GM18867 (cell line): ENCODE results near the gene RASSF6.
"Not testable (repeated sequence)": the region's sequence is repeated elsewhere in the genome, so short reads cannot be mapped to it uniquely, and the experiment has no call there.

Experiments
- ATAC-seq: cut with Tn5 transposase; IDR thresholded peaks from one replicate; pipeline ENCODE4 v1.9.1; 2021; ENCODE audit warnings: mild to moderate bottlenecking, moderate library complexity; ENCODE audit not compliant: unreplicated experiment

RASSF6 gene, protein sequence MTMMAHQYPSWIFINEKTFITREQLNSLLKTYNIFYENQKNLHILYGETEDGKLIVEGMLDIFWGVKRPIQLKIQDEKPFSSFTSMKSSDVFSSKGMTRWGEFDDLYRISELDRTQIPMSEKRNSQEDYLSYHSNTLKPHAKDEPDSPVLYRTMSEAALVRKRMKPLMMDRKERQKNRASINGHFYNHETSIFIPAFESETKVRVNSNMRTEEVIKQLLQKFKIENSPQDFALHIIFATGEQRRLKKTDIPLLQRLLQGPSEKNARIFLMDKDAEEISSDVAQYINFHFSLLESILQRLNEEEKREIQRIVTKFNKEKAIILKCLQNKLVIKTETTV

DNA sequence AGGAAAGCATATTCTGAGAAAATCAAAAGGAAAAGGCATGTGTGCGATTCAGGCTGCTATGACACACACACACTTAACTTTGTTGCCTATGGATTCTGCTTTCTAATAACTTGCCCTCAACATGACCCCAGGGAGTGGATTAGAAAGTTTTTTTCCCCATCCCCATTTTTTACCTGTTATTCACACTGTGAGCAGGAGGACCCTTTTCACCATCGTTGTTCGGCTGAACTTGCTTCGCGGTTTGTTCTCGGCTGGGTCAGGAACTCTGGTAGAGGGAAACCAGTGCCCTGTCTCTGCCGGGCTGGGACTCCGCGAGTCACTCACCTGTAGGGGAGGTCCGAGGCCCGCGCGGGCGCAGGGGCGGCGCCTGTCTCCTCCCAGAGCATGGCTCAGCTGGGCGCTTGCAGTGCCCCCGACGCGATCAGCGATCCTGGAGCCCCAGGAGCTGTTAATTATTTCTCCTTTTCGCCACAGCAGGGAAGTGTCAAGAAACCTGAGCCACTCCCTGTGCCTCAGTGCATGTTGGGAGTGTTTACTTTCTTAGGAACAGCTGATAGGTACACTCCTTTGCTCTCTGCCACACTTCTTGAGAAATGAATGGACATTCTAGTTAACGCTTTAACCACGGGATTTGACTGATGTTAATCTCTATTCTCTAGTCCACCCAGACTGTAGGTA lies at the start of gene RASSF6:
TSS of gene RASSF6 (minus strand) at position 322 of the 678 bp plus-strand sequence. CDS start 8,641 bp downstream, outside the sequence.
- ATAC-seq, result peak; percentile 93

DNA sequence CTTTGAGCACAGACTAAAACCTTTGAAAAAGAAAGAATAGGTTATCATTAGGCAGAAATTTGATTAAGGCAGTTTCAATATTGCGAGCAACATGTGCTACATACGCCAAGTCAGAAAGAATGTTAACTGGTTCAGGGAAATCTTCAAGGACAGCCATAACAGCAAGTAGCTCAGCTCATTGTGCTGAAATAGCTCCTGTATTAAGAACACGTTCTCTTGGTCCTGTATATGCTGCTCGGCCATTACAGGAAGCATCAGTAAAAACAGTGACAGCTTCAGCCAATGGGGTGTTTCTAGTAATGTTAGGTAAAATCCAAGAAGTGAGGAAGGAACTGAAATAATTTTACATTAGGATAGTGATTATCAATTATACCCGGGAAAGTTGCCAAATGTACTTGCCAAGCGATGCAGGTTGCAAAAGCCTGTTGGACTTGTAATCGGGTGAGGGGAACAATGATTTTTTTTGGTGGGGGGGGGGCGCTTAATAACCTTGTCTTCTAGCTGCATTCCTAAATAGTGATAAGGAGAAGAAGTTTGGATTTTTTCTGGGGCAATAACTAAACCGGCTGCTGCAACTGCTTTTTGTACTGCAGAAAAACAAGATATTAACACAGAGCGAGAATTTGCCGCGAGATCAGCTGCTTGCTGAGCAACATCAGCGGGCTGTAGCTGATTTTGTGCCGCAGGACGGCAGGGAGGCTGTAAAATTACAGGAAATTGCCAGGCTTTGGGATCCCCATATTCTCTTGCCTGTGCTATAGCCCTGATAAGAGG lies 49.4 kb upstream of the RASSF6 start:
- no peak for ATAC-seq

DNA sequence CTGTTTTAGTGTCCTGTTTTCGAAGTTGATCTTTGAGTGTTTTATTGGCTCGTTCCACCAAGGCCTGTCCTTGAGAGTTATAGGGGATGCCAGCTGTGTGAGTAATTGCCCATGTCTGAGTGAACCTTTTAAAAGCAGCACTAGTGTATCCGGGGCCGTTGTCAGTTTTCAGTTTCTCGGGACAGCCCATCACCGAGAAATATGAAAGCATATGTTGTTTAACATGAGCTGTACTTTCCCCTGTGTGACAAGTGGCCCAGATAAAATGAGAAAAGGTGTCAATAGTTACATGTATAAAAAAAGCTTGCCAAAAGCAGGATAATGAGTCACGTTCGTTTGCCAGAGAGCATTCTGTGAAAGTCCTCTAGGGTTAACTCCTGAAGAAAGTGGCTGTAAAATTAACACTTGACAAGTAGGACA lies 48.6 kb upstream of the RASSF6 start:
- peak; percentile 82 for ATAC-seq

DNA sequence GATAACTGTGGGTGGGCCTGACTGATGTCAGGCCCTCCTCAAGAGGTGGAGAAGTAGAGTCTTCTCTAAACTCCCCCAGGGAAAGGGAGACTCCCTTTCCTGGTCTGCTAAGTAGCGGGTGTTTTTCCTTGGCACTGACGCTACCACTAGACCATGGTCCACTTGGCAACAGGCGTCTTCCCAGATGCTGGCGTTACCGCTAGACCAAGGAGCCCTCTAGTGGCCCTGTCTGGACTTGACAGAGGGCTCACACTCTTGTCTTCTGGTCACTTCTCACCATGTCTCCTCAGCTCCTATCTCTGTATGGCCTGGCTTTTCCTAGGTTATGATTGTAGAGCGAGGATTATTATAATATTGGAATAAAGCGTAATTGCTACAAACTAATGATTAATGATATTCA lies 45.7 kb upstream of the RASSF6 start:
- ATAC-seq, result not testable (repeated sequence)

DNA sequence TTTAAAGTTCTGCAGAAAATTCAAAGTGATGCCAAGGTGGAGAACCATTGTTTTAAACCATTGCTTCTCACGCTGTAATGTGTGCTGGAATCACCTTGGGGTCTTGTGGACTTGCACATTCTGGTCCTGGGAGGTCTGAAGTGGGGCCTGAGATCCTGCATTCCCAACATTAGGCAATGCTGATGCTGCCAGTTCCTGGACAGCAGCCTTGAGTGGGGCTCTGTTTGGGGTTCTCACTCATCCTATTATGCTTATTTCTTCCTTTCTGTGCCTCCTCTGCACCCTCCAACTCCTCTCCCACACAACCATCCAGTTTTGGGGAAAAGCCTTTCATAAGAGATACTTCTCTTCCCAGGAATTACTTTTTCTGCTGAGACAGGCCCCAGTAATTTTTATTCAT lies 44.2 kb upstream of the RASSF6 start:
- ATAC-seq, result no peak

DNA sequence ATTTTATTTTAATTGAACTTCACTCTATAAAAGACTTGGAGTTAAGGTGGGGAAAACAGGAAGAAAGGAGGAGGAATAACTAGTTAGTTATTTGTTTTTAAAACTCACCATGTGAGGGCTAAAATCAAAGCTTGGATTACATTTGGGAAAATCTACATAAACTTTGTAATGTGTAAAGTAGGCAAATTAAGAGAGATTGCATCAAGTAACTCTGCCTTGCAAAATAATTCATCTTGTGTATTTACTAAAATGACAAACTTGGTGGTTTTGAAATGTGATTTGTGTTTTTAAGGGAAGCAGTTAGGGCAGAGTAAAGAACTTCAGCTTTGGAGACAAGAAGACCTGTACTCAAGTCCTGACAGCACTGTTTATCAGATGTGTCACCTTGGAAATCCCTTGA lies 43.3 kb upstream of the RASSF6 start:
- no peak for ATAC-seq

DNA sequence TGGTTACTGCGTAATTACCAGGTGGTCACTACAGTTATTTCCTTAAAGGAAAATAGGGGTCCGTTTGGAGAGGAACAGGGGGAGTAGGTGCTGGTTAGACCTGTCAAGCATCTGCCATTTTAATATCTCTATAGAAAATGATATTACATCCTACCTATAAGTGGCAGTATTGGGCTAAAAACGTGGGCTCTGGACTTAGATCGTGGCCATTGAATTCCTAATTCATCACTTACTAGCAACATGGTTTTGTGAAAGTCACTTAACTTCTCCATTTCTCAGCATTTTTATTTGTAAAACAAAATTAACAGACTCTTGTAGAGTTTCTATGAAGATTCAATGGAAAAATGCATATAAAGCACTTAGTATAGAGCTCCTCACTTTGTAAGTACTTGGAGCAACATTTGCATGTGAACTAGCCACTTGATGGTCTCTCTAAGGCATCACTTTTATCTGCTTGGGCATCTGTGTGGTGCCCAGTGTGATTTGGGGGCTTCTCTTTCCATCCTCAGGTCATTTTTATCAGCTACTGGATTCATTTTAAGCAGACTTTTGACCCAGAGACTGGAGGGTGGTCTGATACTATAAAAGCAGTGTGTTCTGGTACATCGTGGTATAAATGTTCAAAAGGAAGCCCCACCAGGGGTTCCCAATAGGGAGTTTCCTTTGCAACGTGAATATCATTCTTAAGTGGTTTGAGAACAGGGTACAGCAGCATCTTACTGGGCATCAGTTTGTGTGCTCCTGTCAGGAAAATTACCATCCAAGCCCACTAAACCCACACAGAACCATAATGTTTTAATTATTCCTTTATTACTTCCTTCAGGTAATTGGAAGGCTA lies 42.7 kb upstream of the RASSF6 start:
- peak; percentile 94 for ATAC-seq

DNA sequence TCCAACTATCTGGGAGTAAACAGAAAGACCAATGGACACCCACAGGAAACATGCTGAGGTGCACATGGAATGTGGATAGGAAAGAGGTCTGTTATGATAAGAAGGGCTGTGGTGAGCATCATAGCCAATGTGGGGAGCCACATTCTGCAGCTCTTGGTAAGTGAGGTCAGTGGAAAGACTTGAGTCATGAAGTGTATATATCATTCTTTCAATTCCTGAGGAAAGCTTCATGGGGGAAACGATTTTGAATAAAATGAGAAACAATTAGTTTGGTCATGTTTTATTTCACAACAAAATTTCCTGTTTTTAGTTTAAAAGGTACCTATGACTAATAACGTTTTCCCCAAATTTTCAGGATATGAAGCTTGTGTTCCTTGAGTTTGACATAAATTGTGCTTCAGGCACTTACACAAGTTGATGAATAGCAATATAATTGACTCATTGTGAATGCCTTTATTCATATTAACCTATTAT lies 41.4 kb upstream of the RASSF6 start:
- no peak for ATAC-seq

DNA sequence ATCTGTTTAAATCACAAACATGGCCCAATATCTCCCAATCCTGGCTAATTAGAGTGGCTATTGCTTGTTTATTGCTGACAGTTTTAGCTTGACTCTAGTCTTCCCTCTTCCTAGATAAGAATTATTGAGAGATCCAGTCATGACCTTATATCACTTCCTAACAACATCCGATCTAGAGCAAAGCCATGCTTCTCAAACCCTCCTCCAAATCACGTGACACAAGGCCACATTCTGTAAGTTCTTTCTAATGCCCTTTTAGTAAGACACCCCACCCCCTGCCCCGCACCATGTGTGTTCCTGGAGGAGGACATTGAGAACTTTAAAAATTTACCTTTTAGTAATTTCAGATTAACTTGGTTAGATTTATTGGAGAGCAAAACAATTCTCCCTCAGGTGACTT lies 40.6 kb upstream of the RASSF6 start:
- ATAC-seq, result no peak

DNA sequence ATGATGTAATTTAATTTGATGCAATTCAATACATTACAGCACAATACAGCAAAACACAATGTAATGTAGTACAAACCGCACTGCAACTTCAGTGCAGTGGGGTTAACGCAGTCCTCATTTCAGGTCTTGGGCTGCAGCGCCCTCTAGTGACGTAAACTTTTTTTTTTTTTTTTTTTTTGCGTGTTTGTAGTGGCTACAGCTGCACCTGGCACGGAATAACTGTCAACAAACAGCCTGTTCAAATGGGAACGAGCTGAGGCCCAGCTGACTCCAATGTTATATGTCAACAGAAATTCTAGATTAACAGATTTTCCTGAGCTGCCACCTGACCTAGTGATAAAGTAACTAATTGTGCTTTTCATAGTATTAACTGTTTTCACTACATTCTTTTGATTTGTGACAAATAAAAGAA lies 33.5 kb upstream of the RASSF6 start:
- ATAC-seq, result peak; percentile 64

DNA sequence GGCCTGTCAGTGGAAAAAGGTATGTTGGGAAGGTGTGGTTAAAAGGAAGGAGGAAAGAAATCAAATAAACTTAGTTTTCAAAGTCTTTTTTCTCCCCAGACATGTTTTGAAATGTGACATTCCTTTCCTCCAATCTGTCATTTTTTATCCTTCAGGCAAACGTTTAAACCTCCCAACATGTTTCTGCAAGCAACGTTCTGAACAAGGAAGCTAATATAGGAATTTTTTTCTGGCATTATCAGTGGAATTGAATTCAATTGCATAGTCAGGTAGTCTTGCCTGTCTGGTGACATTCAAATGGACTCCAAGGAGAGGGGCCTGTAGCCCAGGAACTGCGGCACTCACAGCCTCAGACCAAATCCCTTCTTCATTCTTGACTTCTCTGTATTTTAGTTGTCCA lies 30.0 kb upstream of the RASSF6 start:
- no peak for ATAC-seq

DNA sequence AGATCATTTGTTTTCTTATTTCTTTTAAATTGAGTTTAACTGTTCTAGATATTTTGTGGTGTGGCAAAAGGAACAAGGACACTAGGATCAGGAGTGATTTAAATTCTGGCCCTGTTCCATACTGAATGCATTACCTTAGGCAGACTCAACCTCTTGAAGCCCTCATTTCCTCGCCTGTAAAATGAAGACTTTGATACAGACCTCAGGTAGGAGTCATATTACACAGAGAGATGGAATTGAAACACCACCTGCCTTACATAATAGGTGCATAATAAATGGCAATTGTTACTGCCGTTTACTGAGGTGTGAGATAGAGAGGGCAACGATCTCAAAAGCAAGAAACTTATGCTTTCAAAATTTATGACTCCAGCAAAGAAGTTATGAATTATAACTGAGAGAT lies 28.2 kb upstream of the RASSF6 start:
- ATAC-seq, result no peak

DNA sequence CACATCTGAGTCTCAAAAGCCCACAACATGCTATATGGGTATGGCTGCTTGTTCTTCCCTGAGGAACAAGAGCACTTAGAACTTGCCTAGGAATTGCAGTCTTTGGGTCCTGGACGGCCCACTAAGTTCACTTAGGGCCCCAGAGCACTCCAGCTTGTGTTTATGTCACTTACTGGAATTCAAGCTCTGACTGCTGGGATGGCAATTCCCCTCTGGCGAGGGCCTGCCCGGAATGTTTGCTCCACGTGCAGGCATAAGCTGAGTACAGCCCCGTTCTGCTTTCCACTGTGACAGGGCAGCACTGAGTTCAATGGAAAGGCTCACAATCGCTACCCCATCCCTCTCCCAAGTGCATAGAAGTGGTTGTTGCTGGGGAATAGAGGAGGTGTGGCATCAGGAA lies 25.9 kb upstream of the RASSF6 start:
- no peak for ATAC-seq

DNA sequence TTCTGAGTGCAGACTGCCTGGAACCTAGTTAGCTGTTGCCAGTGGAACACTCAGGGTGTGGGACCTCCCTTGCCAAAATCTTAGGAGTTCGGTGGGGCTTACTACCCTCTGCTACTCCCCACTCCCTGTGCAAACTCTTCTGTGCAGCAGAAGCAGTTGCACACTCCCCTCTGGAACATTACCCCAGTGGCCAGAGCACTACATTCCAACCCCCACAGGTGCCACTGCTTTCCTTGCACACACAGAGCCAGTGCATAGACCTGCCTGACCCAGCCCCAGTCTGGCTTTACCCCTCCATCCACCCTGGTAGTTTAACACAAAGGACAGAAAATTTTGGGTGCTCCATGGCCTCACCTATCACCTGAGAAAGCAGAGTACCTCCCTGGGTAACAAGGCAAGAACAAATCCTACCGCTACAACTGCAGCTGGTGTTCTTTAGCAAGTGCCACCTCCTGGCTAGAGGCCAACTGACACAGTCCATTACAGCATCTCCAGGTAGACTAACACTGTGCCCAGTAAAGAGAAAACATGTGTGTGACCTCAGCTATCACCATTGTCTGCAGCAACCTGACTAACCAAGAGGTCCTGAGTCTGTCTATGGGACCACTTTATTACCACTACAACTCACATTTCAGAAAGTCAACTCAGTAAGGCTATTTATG lies 11.5 kb upstream of the RASSF6 start:
- no peak for ATAC-seq

DNA sequence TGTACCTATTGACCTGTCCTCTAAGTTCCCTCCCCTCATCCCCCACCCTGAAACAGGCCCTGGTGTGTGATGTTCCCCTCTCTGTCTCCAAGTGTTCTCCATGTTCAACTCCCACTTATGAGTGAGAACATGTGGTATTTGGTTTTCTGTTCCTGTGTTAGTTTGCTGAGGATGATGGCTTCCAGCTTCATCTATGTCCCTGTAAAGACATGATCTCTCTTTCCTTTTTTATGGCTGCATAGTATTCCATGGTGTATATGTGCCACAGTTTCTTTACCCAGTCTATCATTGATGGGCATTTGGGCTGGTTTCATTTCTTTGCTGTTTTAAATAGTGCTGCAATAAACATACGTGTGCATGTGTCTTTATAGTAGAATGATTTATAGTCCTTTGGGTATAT lies 8.6 kb upstream of the RASSF6 start:
- not testable (repeated sequence) for ATAC-seq

DNA sequence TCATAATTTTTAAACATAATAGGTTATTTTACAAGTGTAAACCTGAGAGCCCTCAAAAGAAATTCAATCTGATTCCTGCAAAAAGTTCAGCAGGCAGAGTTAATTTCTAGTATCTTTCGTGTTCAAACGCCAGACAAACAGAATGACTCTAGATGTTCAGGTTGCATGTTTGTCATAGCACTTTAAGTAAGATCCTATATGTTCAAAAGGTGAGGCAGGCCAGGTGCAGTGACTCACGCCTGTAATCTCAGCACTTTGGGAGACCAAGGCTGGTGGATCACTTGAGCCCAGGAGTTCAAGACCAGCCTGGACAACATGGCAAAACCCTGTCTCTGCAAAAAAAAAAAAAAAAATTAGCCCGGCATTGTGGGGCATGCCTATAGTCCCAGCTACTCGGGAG lies 1.1 kb upstream of the RASSF6 start:
- no peak for ATAC-seq

DNA sequence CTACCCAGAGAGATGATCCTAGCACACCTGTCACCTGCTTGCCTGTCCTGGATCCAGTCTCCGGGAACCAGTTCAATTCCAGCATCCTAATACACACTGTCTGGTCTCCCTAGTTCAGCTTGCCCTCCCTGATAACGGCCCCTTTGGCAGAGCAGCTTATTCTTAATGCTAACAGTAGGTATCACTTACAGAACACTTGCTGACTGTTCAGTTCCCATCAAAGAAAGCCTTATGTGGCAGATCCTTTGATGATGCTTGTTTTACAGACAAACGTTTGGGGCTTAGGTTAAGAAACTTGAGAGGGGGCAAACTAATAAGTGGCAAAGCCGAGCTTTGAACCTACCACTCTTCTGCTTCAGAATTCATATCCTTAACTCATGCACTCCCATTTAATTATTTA lies 890 bp downstream of the RASSF6 start:
- no peak for ATAC-seq

DNA sequence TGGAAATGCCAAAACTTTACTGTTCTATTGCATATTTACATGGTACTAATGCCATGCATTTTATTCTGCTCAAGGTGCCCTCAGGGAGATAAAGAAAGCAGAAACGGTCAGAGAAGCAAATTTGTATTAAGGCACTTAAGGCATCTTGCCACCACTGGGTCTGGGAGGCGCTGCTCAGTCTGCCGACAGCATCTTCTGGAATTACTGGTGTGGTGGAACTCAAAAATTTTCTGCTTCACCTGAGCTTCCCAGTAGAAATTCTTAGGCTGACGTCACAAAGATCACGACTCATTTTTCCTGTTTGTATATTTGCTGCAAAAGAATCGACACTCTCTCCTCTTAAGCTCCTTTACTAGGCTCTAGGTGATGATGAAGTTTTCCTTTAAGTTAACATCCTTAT lies 3.0 kb downstream of the RASSF6 start:
- ATAC-seq, result no peak

DNA sequence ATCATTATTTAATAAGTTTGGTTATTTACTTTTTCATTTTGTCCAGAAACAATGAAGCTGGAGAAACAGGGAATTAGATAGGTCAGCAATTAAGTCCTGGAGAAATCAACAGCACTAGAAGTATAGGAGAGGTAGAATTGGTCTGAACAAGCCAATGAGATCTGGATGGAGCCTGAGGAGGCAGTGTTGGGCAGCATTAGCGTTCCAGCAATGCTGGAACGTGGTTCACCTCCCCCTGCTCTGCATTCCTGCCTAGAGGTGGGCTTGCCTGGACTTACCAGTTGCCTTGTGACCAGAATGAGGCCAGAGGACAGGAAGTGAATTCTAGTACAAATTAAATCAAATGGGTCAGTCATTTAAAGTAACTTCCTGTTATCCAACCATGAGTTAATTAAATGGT lies 4.6 kb downstream of the RASSF6 start:
- no peak for ATAC-seq

DNA sequence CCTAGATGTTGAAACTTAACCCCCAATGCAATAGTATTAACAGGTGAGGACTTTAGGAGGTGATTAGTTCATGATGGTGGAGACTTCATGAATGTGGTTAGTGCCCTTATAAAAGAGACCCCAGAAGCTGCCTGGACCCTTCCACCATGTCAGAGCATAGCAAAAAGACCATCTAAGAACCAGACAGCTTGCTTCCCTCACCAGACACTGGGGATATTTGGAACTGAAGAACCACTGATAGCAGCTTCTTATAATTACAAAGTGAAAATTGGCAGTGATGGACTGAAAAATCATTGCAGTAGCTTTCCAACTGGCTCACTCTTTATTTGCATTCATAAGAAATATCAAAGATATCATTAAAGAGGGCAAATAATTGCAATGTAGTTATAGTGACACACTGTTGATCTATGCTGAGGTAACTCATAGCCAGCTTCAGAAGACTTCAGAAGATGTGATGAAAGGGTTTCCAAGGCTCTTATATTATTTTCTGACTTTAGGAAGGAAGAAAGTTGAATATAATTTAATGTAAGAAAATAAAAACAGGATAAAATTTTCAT lies 5.8 kb downstream of the RASSF6 start:
- ATAC-seq, result no peak
